ENCODE results near the gene DRAM2. TPM values are rescaled to one million over a fixed set of nuclear protein-coding genes. Genes with fewer than 3 reads are reported as not detected.

DRAM2 gene
- total and polyA plus RNA-seq, 9 of the 15 experiments (the other 6 are each of a cell fraction or from before 2014, with no cell fraction given), result 29.0 to 161 (median 53.5) TPM

GRCh38 chr1:111101854-111102642 is 37.8 kb downstream of the DRAM2 start (continued):
- TF ChIP-seq CEBPZ (IDR thresholded peaks at IDR 0.05; ENCODE audit: borderline replicate concordance, low read depth, low read length) (no peak), ZNF224 (CRISPR knock-in tag; IDR thresholded peaks at IDR 0.05) (no peak), E4F1 (CRISPR knock-in tag; IDR thresholded peaks at IDR 0.05; ENCODE audit: borderline replicate concordance) (no peak), PTRF (tag; IDR thresholded peaks at IDR 0.05) (no peak), SMAD4 (CRISPR knock-in tag; conservative IDR thresholded peaks at IDR 0.05) (peak; percentile 86), PHB2 (IDR thresholded peaks at IDR 0.05; ENCODE audit: low read depth) (no peak), ZNF655 (CRISPR knock-in tag; IDR thresholded peaks at IDR 0.05) (no peak), ZFX (CRISPR knock-in tag; IDR thresholded peaks at IDR 0.05) (peak; percentile 59), NCOA2 (IDR thresholded peaks at IDR 0.05; ENCODE audit: partially characterized antibody in 2 of 2) (no peak), ID3 (CRISPR knock-in tag; IDR thresholded peaks at IDR 0.05) (no peak), ID3 (tag; IDR thresholded peaks at IDR 0.05) (no peak), NONO (IDR thresholded peaks at IDR 0.05; ENCODE audit: low read depth in 2 of 2, low read length in 1 of 2) (peak in 1 of 2 experiments; percentile 41; a peak in 1 of 4 replicates), PHF21A (IDR thresholded peaks at IDR 0.05; ENCODE audit: borderline replicate concordance, low read depth) (no peak), U2AF1 (optimal IDR thresholded peaks at IDR 0.05; ENCODE audit: low read depth, low read length) (no peak), RBM34 (IDR thresholded peaks at IDR 0.05; ENCODE audit: borderline replicate concordance, insufficient read depth, low read length) (no peak), PRMT5 (CRISPR knock-in tag; IDR thresholded peaks at IDR 0.05) (no peak), ZSCAN29 (IDR thresholded peaks at IDR 0.05) (no peak), FUS (optimal IDR thresholded peaks at IDR 0.05; ENCODE audit: low read depth, low read length) (no peak), ZNF133 (CRISPR knock-in tag; IDR thresholded peaks at IDR 0.05) (no peak)
- TF ChIP-seq, protein P1, sequence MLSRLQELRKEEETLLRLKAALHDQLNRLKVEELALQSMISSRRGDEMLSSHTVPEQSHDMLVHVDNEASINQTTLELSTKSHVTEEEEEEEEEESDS (CRISPR knock-in tag; IDR thresholded peaks at IDR 0.05), result no peak

Measured in K562 (cell line).